Measurements from ENCODE around the gene USP7. TPM values are rescaled to one million over a fixed set of nuclear protein-coding genes. Genes with fewer than 3 reads are reported as not detected.

Gene USP7
- total RNA-seq, 2 experiments from 2014 or later, result 162 to 166 TPM

DNA sequence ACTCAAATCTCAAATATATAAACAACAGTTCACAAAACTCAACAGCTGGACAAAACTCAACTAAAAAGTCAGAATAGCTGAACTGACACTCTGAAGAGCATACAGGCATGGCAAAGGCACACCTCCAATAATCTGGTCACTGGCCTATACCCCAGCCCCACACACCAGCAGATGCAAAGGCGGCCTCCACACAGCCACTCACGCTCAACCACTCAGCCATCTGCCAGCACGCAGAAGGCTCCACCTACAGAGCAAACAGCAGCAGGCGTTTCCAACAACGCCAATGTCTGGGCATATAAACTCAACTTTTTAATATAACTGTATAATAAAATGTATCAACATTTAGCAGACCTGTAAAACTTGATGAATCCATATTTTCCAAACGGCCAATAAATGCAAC lies 17.2 kb downstream of the USP7 start:
- no peak for DNase-seq
- Mint-ChIP-seq H3K36me3 (ENCODE audit: low read depth) (peaks cover 4% of the 10 kb centered on the region), H3K27ac (no peak overlapping the region), H3K4me1 (peaks cover 84% of the 10 kb centered on the region), H3K27me3 (no peaks in the 10 kb centered on the region), H3K4me3 (no peak overlapping the region), H3K9me3 (no peaks in the 10 kb centered on the region)
- POLR2A ChIA-PET, result interaction anchor here (1.3 to 1.6 kb wide), 2 partner anchors 18 to 145 kb away, joined by 4 read pairs; partner anchors contain the start of gene HAPSTR1
- CTCF ChIA-PET, result interaction anchor here (0.8 to 7.2 kb wide), 3 partner anchors 10 to 62 kb away, joined by 3 to 62 read pairs (median 4); no protein-coding TSS in a partner anchor

DNA sequence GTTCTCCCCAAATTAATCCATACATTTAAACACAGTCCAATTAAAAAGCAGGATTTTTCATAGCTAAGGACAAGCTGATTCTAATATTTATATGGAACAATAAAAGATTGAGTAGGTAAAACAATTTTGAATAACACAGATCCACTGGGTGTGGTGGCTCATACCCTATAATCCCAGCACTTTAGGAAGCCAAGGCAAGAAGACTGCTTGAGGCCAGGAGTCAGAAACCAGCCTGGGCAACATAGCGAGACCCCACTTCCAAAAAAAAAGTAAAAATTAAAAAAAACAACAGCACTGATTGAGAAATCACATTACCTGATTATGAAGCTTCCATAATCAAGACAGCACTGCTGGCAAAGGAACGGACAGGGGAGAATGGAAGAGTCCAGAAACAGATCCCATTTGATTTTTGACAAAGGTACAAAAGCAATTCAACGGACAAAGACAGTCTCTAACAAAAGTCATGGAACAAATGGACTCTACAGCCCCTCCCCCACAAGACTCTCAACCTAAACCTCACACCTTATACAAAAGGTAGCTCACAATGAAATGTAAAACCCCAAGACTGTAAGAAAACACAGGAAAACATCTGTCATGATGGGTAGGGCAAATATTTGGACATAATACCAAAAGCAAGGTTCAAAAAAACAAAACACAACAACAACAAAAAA lies 17.9 kb downstream of the USP7 start:
- H3K27me3 Mint-ChIP-seq, result no peaks in the 10 kb centered on the region
- peaks cover 4% of the 10 kb centered on the region for H3K36me3 Mint-ChIP-seq (ENCODE audit: low read depth)
- H3K27ac Mint-ChIP-seq, result no peak overlapping the region
- no peak overlapping the region for H3K4me3 Mint-ChIP-seq
- ChIA-PET CTCF (interaction anchor here (0.8 to 7.2 kb wide), 3 partner anchors 9 to 63 kb away, joined by 3 to 62 read pairs (median 4); no protein-coding TSS in a partner anchor), POLR2A (interaction anchor here (0.8 to 1.6 kb wide), 3 partner anchors 16 to 146 kb away, joined by 4 read pairs; partner anchors contain the start of gene HAPSTR1)
- H3K4me1 Mint-ChIP-seq, result peaks cover 77% of the 10 kb centered on the region
- no peaks in the 10 kb centered on the region for H3K9me3 Mint-ChIP-seq
- DNase-seq, result no peak

DNA sequence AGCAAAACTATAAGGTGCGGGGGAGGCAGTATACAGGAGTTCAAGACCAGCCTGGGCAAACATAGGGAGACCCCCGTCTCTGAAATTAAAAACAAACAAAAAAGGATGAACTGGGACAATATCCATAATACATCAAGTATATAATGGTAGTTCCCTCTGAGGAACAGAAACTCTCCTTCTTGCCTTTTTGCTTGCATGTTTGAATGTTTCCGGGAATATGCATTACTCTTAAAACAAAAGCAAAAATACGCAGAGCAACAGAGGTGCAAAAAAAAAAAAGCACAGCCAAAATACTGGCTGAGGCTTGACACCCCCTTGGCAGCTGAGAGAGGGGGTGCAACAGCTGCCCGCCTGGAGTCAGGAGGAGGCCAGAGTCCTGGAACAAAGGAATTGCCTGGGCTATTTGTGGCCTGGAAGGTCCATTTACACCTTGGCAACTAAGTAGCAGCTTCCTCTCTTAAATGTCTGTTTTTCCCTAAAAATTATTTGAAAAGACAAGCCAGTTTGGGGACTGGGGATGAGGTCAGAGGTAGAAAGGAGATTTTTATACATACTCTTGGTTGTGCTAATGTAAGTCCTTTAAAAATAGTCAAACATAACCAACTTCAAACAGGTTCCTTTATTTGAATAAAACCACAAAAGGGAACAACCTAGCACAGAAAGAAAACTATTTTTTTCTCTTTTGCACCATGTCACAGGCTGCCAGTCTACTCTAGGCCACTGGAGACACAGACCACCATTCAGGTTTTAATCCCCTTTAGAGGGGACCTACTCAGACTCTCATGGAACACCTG lies 19.5 kb downstream of the USP7 start:
- H3K4me3 Mint-ChIP-seq, result no peak overlapping the region
- ChIA-PET CTCF (interaction anchor here (1.2 kb wide), 1 partner anchor 63 kb away, joined by 3 read pairs; no protein-coding TSS in a partner anchor), POLR2A (no interaction called here)
- H3K27ac Mint-ChIP-seq, result no peak overlapping the region
- H3K27me3 Mint-ChIP-seq, result no peaks in the 10 kb centered on the region
- DNase-seq, result no peak
- peaks cover 8% of the 10 kb centered on the region for H3K36me3 Mint-ChIP-seq (ENCODE audit: low read depth)
- no peaks in the 10 kb centered on the region for H3K9me3 Mint-ChIP-seq
- peaks cover 71% of the 10 kb centered on the region for H3K4me1 Mint-ChIP-seq

DNA sequence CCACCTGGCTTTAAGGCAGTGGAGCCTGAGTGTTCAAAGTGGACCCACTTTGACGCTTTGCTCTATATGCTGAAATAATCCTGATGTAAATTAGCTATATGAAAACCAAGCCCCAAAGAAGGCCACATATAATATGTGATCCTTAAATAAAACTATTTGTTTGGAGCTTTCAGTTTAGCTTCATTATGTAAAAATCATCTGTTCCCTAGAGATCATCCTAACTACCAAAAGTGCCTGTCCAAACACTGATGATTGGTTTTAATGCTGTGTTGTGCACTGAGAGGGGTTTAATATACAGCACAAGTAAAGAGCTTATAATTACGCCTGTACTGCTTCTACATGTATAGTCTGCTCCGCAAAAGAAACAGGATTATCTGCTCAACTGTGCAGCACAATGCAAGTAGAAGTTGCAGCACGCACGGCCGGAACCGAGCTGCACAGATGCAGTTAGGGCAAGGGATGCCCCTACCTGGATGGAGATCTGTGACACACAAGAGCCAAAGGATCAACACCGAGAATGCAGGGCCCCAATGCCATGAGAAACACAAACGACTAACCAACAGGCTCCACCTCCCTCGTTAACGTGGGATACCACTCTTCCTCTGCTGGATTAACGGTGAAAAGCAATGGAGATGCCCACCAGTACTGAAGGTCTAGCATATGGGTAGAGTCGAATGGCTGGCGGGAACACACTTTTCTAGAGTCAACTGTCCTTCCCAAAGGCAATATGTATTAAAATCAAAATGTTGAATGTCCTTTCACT lies 20.5 kb downstream of the USP7 start:
- no peaks in the 10 kb centered on the region for H3K9me3 Mint-ChIP-seq
- no peak for DNase-seq
- no peak overlapping the region for H3K4me3 Mint-ChIP-seq
- no peaks in the 10 kb centered on the region for H3K27me3 Mint-ChIP-seq
- ChIA-PET POLR2A (no interaction called here), CTCF (interaction anchor here (0.6 to 1.2 kb wide), 4 partner anchors 41 to 71 kb away, joined by 3 to 5 read pairs (median 3); no protein-coding TSS in a partner anchor)
- H3K27ac Mint-ChIP-seq, result no peak overlapping the region
- peaks cover 70% of the 10 kb centered on the region for H3K4me1 Mint-ChIP-seq
- H3K36me3 Mint-ChIP-seq (ENCODE audit: low read depth), result peaks cover 8% of the 10 kb centered on the region

DNA sequence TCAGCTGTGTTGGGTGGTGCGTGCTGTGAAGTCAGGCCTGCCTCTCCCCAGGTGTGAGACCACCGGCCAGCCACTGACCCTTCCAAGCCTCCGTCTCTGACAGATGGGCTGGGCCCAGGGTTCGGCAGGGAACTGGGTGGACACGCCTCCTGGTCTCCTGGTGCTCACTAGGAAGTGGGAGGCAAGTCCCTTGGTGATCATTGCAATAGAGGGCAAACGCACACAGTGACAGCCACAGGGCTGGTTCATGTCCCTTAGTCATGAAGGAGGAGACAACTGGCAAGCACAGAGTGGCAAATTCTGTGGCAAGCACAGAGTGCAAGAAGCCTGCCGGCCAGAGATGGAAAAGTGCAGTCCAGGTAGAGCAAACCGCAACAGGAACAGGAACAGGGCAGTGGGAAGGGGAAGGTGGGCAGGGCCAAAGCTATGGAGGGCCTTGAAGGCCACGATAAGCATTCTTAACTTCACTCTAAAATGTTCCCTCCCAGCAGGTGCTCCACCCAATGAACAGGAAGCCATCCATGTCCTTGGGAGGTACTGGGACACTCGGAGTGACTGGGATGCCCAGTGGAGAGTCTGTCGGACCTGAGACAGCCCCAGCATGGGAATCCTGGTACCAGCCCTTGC lies 21.9 kb downstream of the USP7 start:
- H3K4me3 Mint-ChIP-seq, result no peak overlapping the region
- CTCF ChIA-PET, result interaction anchor here (0.7 to 1.2 kb wide), 2 partner anchors 70 to 85 kb away, joined by 3 read pairs; no protein-coding TSS in a partner anchor
- no peak for DNase-seq
- H3K36me3 Mint-ChIP-seq (ENCODE audit: low read depth), result peaks cover 8% of the 10 kb centered on the region
- POLR2A ChIA-PET, result no interaction called here
- no peaks in the 10 kb centered on the region for H3K27me3 Mint-ChIP-seq
- no peak overlapping the region for H3K27ac Mint-ChIP-seq
- H3K4me1 Mint-ChIP-seq, result peaks cover 66% of the 10 kb centered on the region
- no peaks in the 10 kb centered on the region for H3K9me3 Mint-ChIP-seq

DNA sequence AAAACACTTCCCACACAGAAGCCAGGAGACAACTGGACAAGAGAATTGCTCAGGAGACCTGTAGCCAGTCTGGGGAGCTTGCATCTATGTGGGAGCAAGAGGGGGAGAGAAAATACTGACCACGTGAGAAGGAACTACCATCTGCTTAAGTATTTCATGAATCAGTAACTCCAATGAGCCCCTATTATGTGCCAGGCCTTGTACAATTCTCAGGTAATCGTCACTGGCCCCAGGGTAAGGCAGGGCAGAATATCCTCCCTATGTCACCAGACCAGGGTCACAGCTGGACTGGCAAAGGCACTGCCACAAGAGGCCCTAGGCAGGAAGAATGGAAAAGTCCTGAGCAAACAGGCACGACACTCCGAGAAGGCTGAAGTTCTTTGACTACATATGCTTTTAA lies 25.9 kb downstream of the USP7 start:
- DNase-seq, result no peak
- ChIA-PET CTCF (interaction anchor here (2.8 to 4.0 kb wide), 2 partner anchors 10 to 17 kb away, joined by 35 to 62 read pairs; no protein-coding TSS in a partner anchor), POLR2A (no interaction called here)
- no peak overlapping the region for H3K4me3 Mint-ChIP-seq
- no peaks in the 10 kb centered on the region for H3K9me3 Mint-ChIP-seq
- peaks cover 5% of the 10 kb centered on the region for H3K36me3 Mint-ChIP-seq (ENCODE audit: low read depth)
- H3K4me1 Mint-ChIP-seq, result peaks cover 51% of the 10 kb centered on the region
- no peak overlapping the region for H3K27ac Mint-ChIP-seq
- H3K27me3 Mint-ChIP-seq, result no peaks in the 10 kb centered on the region

DNA sequence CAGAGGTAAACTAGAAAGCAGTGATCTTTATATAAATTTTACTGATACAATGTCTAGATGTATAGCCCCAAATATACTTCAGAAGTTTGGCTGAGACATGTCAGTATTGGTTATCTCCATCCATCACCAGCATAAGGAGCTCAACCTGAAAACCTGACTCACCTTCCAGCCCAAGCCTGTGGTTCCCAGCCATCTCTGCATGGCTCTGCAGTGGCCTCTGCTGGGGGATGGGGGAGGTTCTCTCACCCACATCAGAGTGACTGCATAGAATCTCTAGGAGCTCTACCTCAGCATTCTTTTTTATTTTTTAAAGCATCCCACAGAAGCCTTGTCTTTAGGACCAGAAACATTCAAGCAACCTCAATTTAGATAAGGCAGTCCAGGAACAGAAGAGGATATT lies 27.3 kb downstream of the USP7 start:
- Mint-ChIP-seq H3K27me3 (no peaks in the 10 kb centered on the region), H3K27ac (peak overlapping the region; percentile 1), H3K36me3 (ENCODE audit: low read depth) (peaks cover 7% of the 10 kb centered on the region), H3K9me3 (no peaks in the 10 kb centered on the region), H3K4me1 (peaks cover 49% of the 10 kb centered on the region), H3K4me3 (no peak overlapping the region)
- peak; percentile 81 for DNase-seq
- POLR2A ChIA-PET, result interaction anchor here (0.7 to 1.6 kb wide), 10 partner anchors 11 to 156 kb away, joined by 3 to 11 read pairs (median 4); no protein-coding TSS in a partner anchor
- CTCF ChIA-PET, result interaction anchor here (0.6 to 4.0 kb wide), 38 partner anchors 9 to 292 kb away, joined by 3 to 82 read pairs (median 4); partner anchors contain the start of genes HAPSTR1, LITAFD and USP7

DNA sequence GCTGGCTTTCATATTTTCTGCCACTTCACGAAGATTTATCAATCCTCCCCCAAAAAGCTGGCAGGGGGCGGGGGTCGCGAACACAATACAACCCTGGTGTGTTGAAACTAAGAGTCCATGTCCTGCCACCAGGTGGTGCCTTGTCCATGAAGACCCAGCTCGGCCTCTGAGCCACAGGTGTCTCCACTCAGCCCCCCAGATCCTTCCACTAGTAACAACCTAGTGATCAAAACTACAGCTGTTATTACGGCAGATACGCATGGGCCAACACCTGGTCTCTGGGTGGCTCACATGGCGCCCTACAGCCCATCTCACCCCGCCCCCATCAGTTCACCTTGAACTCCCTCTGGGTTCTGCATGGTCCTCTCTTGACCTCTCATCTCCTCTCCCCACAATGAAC lies 27.7 kb downstream of the USP7 start:
- Mint-ChIP-seq H3K4me1 (peaks cover 51% of the 10 kb centered on the region), H3K4me3 (no peak overlapping the region), H3K27me3 (no peaks in the 10 kb centered on the region), H3K9me3 (no peaks in the 10 kb centered on the region), H3K36me3 (ENCODE audit: low read depth) (peaks cover 10% of the 10 kb centered on the region), H3K27ac (no peak overlapping the region)
- POLR2A ChIA-PET, result interaction anchor here (0.9 to 1.6 kb wide), 9 partner anchors 12 to 156 kb away, joined by 3 to 11 read pairs (median 3); no protein-coding TSS in a partner anchor
- CTCF ChIA-PET, result interaction anchor here (0.6 to 4.0 kb wide), 37 partner anchors 8 to 291 kb away, joined by 3 to 82 read pairs (median 4); partner anchors contain the start of genes HAPSTR1, LITAFD and USP7
- no peak for DNase-seq

DNA sequence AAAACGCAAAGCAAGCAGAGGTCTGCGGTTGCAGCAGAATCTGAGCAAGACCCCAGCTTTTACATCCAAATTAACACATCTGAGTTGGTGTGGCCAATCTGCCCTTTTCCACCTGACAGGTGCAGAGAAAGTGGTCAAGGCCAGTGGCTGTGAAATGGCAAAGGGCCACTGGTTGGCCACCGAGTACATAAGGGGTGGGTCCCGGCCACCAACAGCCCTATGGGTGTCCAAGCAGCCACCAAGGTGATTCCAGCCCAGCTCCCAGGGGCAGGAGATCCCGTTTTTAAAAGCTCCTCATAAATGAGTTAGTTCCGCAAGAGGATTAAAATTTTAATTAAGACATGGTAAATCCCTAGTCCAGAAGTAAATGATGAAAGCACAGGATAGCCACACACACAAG lies 29.1 kb downstream of the USP7 start:
- Mint-ChIP-seq H3K36me3 (ENCODE audit: low read depth) (peaks cover 11% of the 10 kb centered on the region), H3K4me3 (no peak overlapping the region), H3K27ac (no peak overlapping the region), H3K4me1 (peaks cover 49% of the 10 kb centered on the region), H3K9me3 (no peaks in the 10 kb centered on the region), H3K27me3 (no peaks in the 10 kb centered on the region)
- POLR2A ChIA-PET, result interaction anchor here (0.6 kb wide), 1 partner anchor 14 kb away, joined by 3 read pairs; no protein-coding TSS in a partner anchor
- CTCF ChIA-PET, result interaction anchor here (0.6 to 3.4 kb wide), 5 partner anchors 15 to 232 kb away, joined by 3 to 82 read pairs (median 3); no protein-coding TSS in a partner anchor
- DNase-seq, result no peak

DNA sequence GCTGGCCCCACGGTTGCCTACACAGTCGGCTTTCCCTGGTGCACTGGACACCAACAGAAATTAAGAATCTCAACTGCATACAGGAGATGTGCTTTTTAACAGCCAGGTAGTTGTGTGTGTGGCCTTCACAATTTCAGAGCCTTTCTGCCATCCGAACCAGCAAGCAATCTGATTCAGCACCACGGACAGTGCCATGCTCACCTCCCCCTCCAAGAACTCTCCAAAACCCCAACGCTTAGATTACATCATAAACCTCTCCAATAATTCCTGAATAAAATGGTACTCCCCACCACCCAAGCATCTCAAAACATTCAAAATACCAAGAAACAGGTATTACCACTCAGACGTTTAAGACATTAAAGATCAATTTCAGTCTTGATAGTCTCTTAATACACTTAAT lies 31.8 kb downstream of the USP7 start:
- Mint-ChIP-seq H3K27me3 (no peaks in the 10 kb centered on the region), H3K36me3 (ENCODE audit: low read depth) (peaks cover 32% of the 10 kb centered on the region), H3K27ac (no peak overlapping the region), H3K4me1 (peaks cover 44% of the 10 kb centered on the region), H3K9me3 (no peaks in the 10 kb centered on the region), H3K4me3 (no peak overlapping the region)
- DNase-seq, result peak; percentile 54
- CTCF ChIA-PET, result interaction anchor here (0.9 to 1.1 kb wide), 2 partner anchors 9 to 77 kb away, joined by 4 read pairs; no protein-coding TSS in a partner anchor
- POLR2A ChIA-PET, result no interaction called here

DNA sequence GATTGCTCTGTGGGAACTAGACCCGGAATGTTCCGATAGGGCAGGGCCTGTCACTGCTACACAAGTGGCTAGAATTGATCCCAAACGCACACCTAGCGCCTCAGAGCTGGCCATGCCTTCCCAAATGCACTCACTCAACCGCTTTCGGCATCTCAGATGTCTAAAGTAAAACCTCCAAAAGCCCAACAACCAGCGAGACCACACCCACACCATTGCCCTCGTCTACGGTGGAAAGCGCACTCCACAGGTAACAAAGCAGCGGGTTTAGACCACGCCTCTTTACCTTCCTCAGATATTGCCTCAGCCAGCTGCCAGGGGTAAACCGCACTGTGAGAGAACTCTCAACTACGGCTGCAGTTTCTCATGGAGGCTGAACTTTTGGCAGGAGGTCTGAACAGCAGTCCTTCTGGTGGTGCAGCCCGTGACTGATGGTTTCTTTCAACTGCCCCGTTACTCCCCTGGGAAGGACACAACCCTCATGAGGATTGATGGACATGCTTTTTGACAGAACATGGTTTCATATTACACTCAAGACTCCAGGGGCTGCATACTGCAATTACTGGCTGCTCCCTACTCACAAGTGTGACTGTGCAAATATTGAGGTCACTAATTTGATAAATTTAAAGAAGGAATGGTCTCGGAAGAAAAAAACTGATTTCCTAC lies 34.5 kb downstream of the USP7 start:
- ChIA-PET CTCF (no interaction called here), POLR2A (no interaction called here)
- H3K4me1 Mint-ChIP-seq, result peaks cover 45% of the 10 kb centered on the region
- no peak overlapping the region for H3K4me3 Mint-ChIP-seq
- peaks cover 52% of the 10 kb centered on the region for H3K36me3 Mint-ChIP-seq (ENCODE audit: low read depth)
- no peaks in the 10 kb centered on the region for H3K27me3 Mint-ChIP-seq
- no peak for DNase-seq
- H3K27ac Mint-ChIP-seq, result no peak overlapping the region
- no peaks in the 10 kb centered on the region for H3K9me3 Mint-ChIP-seq
